Medulla oblongata (tissue), 1 donor: ENCODE results near the gene CYTH3.
"Not testable (repeated sequence)": the region's sequence is repeated elsewhere in the genome, so short reads cannot be mapped to it uniquely, and the experiment has no call there.

ENCODE experiments used
- DNase-seq: peaks from one replicate; pipeline ENCODE4 v3.0.0-alpha.2; 2015; ENCODE audit errors: extremely low spot score

CYTH3 gene

GRCh38 chr7:6229284-6229683 is 43.1 kb downstream of the CYTH3 start:
- not testable (repeated sequence) for DNase-seq

- no peak for DNase-seq
Observed at GRCh38 chr7:6228361-6229229, 43.8 kb downstream of the CYTH3 start.

- DNase-seq = peak; percentile 47
Observed at GRCh38 chr7:6227294-6227846, 45.1 kb downstream of the CYTH3 start.

GRCh38 chr7:6226194-6226799 is 46.1 kb downstream of the CYTH3 start:
- DNase-seq = no peak

- DNase-seq = not testable (repeated sequence)
Observed at GRCh38 chr7:6223411-6223810, 49.0 kb downstream of the CYTH3 start.

- DNase-seq = not testable (repeated sequence)
Observed at GRCh38 chr7:6223010-6223409, 49.4 kb downstream of the CYTH3 start.

- no peak for DNase-seq
Observed at GRCh38 chr7:6221340-6222319, 50.8 kb downstream of the CYTH3 start.

GRCh38 chr7:6218329-6218728 is 54.1 kb downstream of the CYTH3 start:
- DNase-seq = no peak

- DNase-seq = no peak
Observed at GRCh38 chr7:6212008-6212407, 60.4 kb downstream of the CYTH3 start.

GRCh38 chr7:6210621-6211372 is 61.6 kb downstream of the CYTH3 start:
- DNase-seq = no peak

- DNase-seq = no peak
Observed at GRCh38 chr7:6209340-6209739, 63.1 kb downstream of the CYTH3 start.

GRCh38 chr7:6208573-6209328 is 63.7 kb downstream of the CYTH3 start:
- DNase-seq = no peak

GRCh38 chr7:6205971-6206660 is 66.3 kb downstream of the CYTH3 start:
- DNase-seq = no peak

- no peak for DNase-seq
Observed at GRCh38 chr7:6203381-6203780, 69.0 kb downstream of the CYTH3 start.

- DNase-seq = no peak
Observed at GRCh38 chr7:6202117-6202516, 70.3 kb downstream of the CYTH3 start.

- no peak for DNase-seq
Observed at GRCh38 chr7:6200971-6201370, 71.5 kb downstream of the CYTH3 start.

GRCh38 chr7:6198689-6199595 is 73.5 kb downstream of the CYTH3 start:
- DNase-seq = no peak

- DNase-seq = no peak
Observed at GRCh38 chr7:6197801-6198551, 74.4 kb downstream of the CYTH3 start.
